ENCODE results near the gene MEIG1.
A peak's percentile ranks its signal among the peaks of the same experiment; 100 is the strongest.

Gene MEIG1

GRCh38 chr10:14959221-14960057, at the start of gene MEIG1:
MEIG1 (plus strand) TSS chr10:14959388; CDS start chr10:14966469, 7,081 bp downstream.
- Histone ChIP-seq H3K4me1 (ENCODE audit: control insufficient read depth, insufficient read depth, low read length) (no peaks in the 10 kb centered on the region), H3K9me3 (ENCODE audit: control insufficient read depth, insufficient read depth, low read depth, low read length) (no peaks in the 10 kb centered on the region), H3K4me3 (ENCODE audit: low read depth, low read length) (peak within 1 kb of the TSS; percentile 79), H3K27ac (ENCODE audit: low read depth, low read length) (peak within 1 kb of the TSS; percentile 81), H3K27me3 (ENCODE audit: control insufficient read depth, insufficient read depth, low read length) (peaks cover 55% of the 10 kb centered on the region), H3K36me3 (ENCODE audit: control insufficient read depth, insufficient read depth, low read length) (no peaks in the 10 kb centered on the region), H3K9ac (ENCODE audit: low read length) (peak within 1 kb of the TSS; percentile 86)

GRCh38 chr10:14910953-14911352, 48.2 kb upstream of the MEIG1 start:
- H3K4me1 ChIP-seq (ENCODE audit: control insufficient read depth, insufficient read depth, low read length): no peaks in the 10 kb centered on the region
- peaks cover 73% of the 10 kb centered on the region for H3K36me3 ChIP-seq (ENCODE audit: control insufficient read depth, insufficient read depth, low read length)
- peaks cover 22% of the 10 kb centered on the region; the same call in 1 of the 2 replicates for H3K9me3 ChIP-seq (ENCODE audit: control insufficient read depth, insufficient read depth, low read depth, low read length)

GRCh38 chr10:14911801-14912200, 47.4 kb upstream of the MEIG1 start:
- Histone ChIP-seq H3K9ac (ENCODE audit: low read length) (no peak overlapping the region), H3K4me3 (ENCODE audit: low read depth, low read length) (no peak overlapping the region), H3K36me3 (ENCODE audit: control insufficient read depth, insufficient read depth, low read length) (peaks cover 64% of the 10 kb centered on the region), H3K27me3 (ENCODE audit: control insufficient read depth, insufficient read depth, low read length) (no peaks in the 10 kb centered on the region), H3K4me1 (ENCODE audit: control insufficient read depth, insufficient read depth, low read length) (no peaks in the 10 kb centered on the region), H3K27ac (ENCODE audit: low read depth, low read length) (no peak overlapping the region), H3K9me3 (ENCODE audit: control insufficient read depth, insufficient read depth, low read depth, low read length) (peaks cover 30% of the 10 kb centered on the region; the same call in 1 of the 2 replicates)

More at GRCh38 chr10:14910953-14911352, 48.2 kb upstream of the MEIG1 start:
- Histone ChIP-seq H3K27me3 (ENCODE audit: control insufficient read depth, insufficient read depth, low read length) (no peaks in the 10 kb centered on the region), H3K27ac (ENCODE audit: low read depth, low read length) (no peak overlapping the region), H3K9ac (ENCODE audit: low read length) (no peak overlapping the region), H3K4me3 (ENCODE audit: low read depth, low read length) (no peak overlapping the region)

- Histone ChIP-seq H3K27ac (ENCODE audit: low read depth, low read length) (no peak overlapping the region), H3K36me3 (ENCODE audit: control insufficient read depth, insufficient read depth, low read length) (peaks cover 48% of the 10 kb centered on the region), H3K4me3 (ENCODE audit: low read depth, low read length) (no peak overlapping the region), H3K4me1 (ENCODE audit: control insufficient read depth, insufficient read depth, low read length) (no peaks in the 10 kb centered on the region), H3K9ac (ENCODE audit: low read length) (no peak overlapping the region), H3K27me3 (ENCODE audit: control insufficient read depth, insufficient read depth, low read length) (no peaks in the 10 kb centered on the region), H3K9me3 (ENCODE audit: control insufficient read depth, insufficient read depth, low read depth, low read length) (peaks cover 20% of the 10 kb centered on the region; the same call in 1 of the 2 replicates)
These were observed 42.6 kb upstream of the MEIG1 start for GRCh38 chr10:14916600-14916999.

GRCh38 chr10:14917827-14918226, 41.4 kb upstream of the MEIG1 start:
- Histone ChIP-seq H3K4me3 (ENCODE audit: low read depth, low read length) (no peak overlapping the region), H3K36me3 (ENCODE audit: control insufficient read depth, insufficient read depth, low read length) (peaks cover 51% of the 10 kb centered on the region), H3K9me3 (ENCODE audit: control insufficient read depth, insufficient read depth, low read depth, low read length) (peaks cover 20% of the 10 kb centered on the region; the same call in 1 of the 2 replicates)

GRCh38 chr10:14918964-14919363, 40.2 kb upstream of the MEIG1 start:
- H3K9me3 ChIP-seq (ENCODE audit: control insufficient read depth, insufficient read depth, low read depth, low read length): peaks cover 14% of the 10 kb centered on the region; the same call in 1 of the 2 replicates

More at GRCh38 chr10:14917827-14918226, 41.4 kb upstream of the MEIG1 start:
- Histone ChIP-seq H3K4me1 (ENCODE audit: control insufficient read depth, insufficient read depth, low read length) (no peaks in the 10 kb centered on the region), H3K27ac (ENCODE audit: low read depth, low read length) (no peak overlapping the region), H3K27me3 (ENCODE audit: control insufficient read depth, insufficient read depth, low read length) (no peaks in the 10 kb centered on the region), H3K9ac (ENCODE audit: low read length) (no peak overlapping the region)

GRCh38 chr10:14924013-14924412, 35.2 kb upstream of the MEIG1 start:
- Histone ChIP-seq H3K27me3 (ENCODE audit: control insufficient read depth, insufficient read depth, low read length) (no peaks in the 10 kb centered on the region), H3K4me3 (ENCODE audit: low read depth, low read length) (no peak overlapping the region), H3K36me3 (ENCODE audit: control insufficient read depth, insufficient read depth, low read length) (peaks cover 54% of the 10 kb centered on the region), H3K4me1 (ENCODE audit: control insufficient read depth, insufficient read depth, low read length) (no peaks in the 10 kb centered on the region), H3K9me3 (ENCODE audit: control insufficient read depth, insufficient read depth, low read depth, low read length) (no peaks in the 10 kb centered on the region), H3K27ac (ENCODE audit: low read depth, low read length) (no peak overlapping the region), H3K9ac (ENCODE audit: low read length) (no peak overlapping the region)

More at GRCh38 chr10:14918964-14919363, 40.2 kb upstream of the MEIG1 start:
- no peaks in the 10 kb centered on the region for H3K4me1 ChIP-seq (ENCODE audit: control insufficient read depth, insufficient read depth, low read length)
- no peaks in the 10 kb centered on the region for H3K27me3 ChIP-seq (ENCODE audit: control insufficient read depth, insufficient read depth, low read length)
- no peak overlapping the region for H3K4me3 ChIP-seq (ENCODE audit: low read depth, low read length)
- H3K36me3 ChIP-seq (ENCODE audit: control insufficient read depth, insufficient read depth, low read length): peaks cover 53% of the 10 kb centered on the region
- H3K27ac ChIP-seq (ENCODE audit: low read depth, low read length): no peak overlapping the region
- no peak overlapping the region for H3K9ac ChIP-seq (ENCODE audit: low read length)

- no peak overlapping the region for H3K4me3 ChIP-seq (ENCODE audit: low read depth, low read length)
- no peaks in the 10 kb centered on the region for H3K4me1 ChIP-seq (ENCODE audit: control insufficient read depth, insufficient read depth, low read length)
- no peak overlapping the region for H3K27ac ChIP-seq (ENCODE audit: low read depth, low read length)
- peaks cover 43% of the 10 kb centered on the region for H3K36me3 ChIP-seq (ENCODE audit: control insufficient read depth, insufficient read depth, low read length)
- H3K9ac ChIP-seq (ENCODE audit: low read length): no peak overlapping the region
- no peaks in the 10 kb centered on the region for H3K9me3 ChIP-seq (ENCODE audit: control insufficient read depth, insufficient read depth, low read depth, low read length)
- H3K27me3 ChIP-seq (ENCODE audit: control insufficient read depth, insufficient read depth, low read length): no peaks in the 10 kb centered on the region
These were observed 33.9 kb upstream of the MEIG1 start for GRCh38 chr10:14925268-14925667.

- no peak overlapping the region for H3K4me3 ChIP-seq (ENCODE audit: low read depth, low read length)
- H3K4me1 ChIP-seq (ENCODE audit: control insufficient read depth, insufficient read depth, low read length): no peaks in the 10 kb centered on the region
- H3K36me3 ChIP-seq (ENCODE audit: control insufficient read depth, insufficient read depth, low read length): peaks cover 48% of the 10 kb centered on the region
- no peaks in the 10 kb centered on the region for H3K27me3 ChIP-seq (ENCODE audit: control insufficient read depth, insufficient read depth, low read length)
- no peak overlapping the region for H3K27ac ChIP-seq (ENCODE audit: low read depth, low read length)
- H3K9ac ChIP-seq (ENCODE audit: low read length): no peak overlapping the region
- H3K9me3 ChIP-seq (ENCODE audit: control insufficient read depth, insufficient read depth, low read depth, low read length): no peaks in the 10 kb centered on the region
These were observed 33.1 kb upstream of the MEIG1 start for GRCh38 chr10:14926061-14926470.

- H3K9me3 ChIP-seq (ENCODE audit: control insufficient read depth, insufficient read depth, low read depth, low read length): no peaks in the 10 kb centered on the region
- no peak overlapping the region for H3K9ac ChIP-seq (ENCODE audit: low read length)
- H3K4me3 ChIP-seq (ENCODE audit: low read depth, low read length): no peak overlapping the region
- no peak overlapping the region for H3K27ac ChIP-seq (ENCODE audit: low read depth, low read length)
- H3K27me3 ChIP-seq (ENCODE audit: control insufficient read depth, insufficient read depth, low read length): no peaks in the 10 kb centered on the region
- H3K36me3 ChIP-seq (ENCODE audit: control insufficient read depth, insufficient read depth, low read length): peaks cover 46% of the 10 kb centered on the region
- H3K4me1 ChIP-seq (ENCODE audit: control insufficient read depth, insufficient read depth, low read length): no peaks in the 10 kb centered on the region
These were observed 32.3 kb upstream of the MEIG1 start for GRCh38 chr10:14926722-14927416.

GRCh38 chr10:14930610-14931009, 28.6 kb upstream of the MEIG1 start:
- Histone ChIP-seq H3K27ac (ENCODE audit: low read depth, low read length) (no peak overlapping the region), H3K9me3 (ENCODE audit: control insufficient read depth, insufficient read depth, low read depth, low read length) (no peaks in the 10 kb centered on the region), H3K9ac (ENCODE audit: low read length) (no peak overlapping the region), H3K27me3 (ENCODE audit: control insufficient read depth, insufficient read depth, low read length) (no peaks in the 10 kb centered on the region), H3K36me3 (ENCODE audit: control insufficient read depth, insufficient read depth, low read length) (peaks cover 51% of the 10 kb centered on the region), H3K4me1 (ENCODE audit: control insufficient read depth, insufficient read depth, low read length) (no peaks in the 10 kb centered on the region), H3K4me3 (ENCODE audit: low read depth, low read length) (no peak overlapping the region)
